ENCODE measurements around the gene CCDC102A.

The CCDC102A gene

DNA sequence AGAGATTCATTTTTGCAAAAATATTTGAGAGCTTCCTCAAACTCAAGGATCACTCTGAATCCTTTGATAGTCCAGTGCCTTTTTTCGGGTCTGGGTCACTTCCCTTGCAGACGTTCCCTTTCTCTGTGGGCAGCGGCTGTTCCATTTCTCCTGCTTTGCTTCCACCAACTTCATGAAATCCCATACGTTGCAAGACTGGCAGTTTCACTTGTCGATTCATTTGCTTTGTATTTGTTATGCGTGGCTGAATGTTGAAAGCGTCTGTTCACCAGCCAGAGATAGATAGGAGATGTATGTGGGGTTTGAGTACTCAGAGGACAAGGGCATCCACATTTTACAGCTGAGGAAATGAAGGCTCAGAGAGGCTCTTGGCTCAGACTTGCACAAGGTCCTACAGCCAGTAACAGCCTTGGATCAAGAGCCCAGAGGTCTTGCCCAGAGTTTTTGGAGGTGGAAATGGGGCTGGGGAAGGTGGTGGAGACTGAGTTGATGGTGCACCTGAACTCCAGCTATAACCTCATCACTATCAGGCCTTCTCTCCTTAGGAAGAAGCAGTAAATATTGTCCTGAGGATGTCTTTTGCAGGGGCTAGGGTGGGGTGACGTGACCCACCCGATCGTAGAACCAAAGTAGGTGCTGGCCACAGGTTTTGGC is 1.3 kb upstream of the CCDC102A start:
- no peak for DNase-seq (ENCODE audit: low read depth in 1 of 2, low spot score in 1 of 2)

GRCh38 chr16:57537194-57537505 is 779 bp upstream of the CCDC102A start:
- DNase-seq (ENCODE audit: low read depth in 1 of 2, low spot score in 1 of 2), result no peak

DNA sequence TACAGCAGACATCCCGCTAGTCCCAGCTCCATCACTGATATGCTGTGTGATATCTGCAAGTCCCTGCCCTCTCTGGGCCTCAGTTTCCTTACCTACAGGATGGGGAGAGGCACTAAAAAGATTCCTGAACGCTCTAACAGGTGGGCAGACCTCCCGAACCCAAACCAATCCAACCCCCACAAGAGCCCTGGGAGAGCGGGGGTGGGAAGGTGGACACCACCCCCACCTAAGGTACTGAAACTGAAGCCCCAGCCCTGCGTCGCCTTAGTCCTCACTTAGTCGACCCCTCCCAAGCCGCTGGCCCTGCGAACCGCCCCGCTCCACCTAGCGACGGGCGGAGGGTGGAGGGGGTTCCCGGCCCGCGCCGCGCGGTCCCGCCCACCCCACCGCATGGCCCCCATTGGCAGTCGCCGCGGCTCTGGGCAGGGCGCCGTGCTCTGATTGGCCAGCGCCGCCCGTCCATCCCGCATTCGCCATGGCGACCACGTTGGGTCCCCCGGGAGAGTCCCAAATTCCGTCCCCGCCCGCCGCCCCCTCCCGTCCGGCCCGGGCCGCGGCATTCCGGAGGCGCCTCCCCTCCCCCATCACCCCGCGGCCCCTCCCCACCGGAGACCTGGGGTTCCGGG is 578 bp downstream of the CCDC102A start:
- peak; percentile 87 to 94 for DNase-seq (ENCODE audit: low read depth in 1 of 2, low spot score in 1 of 2)

DNA sequence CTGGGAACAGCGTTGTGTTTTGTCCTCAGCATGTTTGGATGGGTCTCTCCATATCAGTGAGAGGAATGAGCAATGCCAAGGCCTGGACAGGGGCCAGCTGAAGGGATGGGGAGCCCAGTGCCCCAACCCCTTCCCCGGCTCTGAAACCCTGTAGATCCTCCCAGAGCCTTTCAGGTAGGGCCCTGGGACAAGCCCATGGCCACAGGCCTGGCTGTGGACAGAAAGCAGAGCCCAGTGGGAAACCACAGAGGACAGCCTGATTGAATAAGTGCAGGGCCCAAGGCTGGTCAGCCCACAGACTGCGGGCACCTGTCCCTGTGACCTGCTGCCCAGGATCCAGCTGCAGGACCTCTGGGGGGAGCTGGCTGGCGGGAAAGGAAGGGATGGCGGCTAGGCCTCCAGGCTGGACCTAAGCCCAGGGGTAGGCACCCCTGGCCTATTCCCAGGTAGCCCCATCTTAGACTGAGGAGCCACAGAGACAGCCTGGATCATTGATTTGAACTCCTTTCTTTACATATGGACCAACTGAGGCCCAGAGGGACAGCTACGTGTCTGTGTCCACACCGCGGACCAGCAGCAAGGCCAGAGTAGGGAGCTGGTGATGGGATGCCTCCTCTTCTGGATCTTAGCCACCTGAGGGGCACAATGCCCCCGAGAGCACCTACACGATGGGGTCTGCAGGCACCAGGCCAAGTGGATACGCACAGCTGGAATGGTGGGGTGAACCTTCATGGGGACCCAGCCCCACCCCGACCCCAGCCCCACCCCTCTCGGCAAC is 1.3 kb downstream of the CCDC102A start:
- no peak for DNase-seq (ENCODE audit: low read depth in 1 of 2, low spot score in 1 of 2)

- no peak for DNase-seq (ENCODE audit: low read depth in 1 of 2, low spot score in 1 of 2)
Observed at GRCh38 chr16:57534337-57534880, 2.0 kb downstream of the CCDC102A start.

DNA sequence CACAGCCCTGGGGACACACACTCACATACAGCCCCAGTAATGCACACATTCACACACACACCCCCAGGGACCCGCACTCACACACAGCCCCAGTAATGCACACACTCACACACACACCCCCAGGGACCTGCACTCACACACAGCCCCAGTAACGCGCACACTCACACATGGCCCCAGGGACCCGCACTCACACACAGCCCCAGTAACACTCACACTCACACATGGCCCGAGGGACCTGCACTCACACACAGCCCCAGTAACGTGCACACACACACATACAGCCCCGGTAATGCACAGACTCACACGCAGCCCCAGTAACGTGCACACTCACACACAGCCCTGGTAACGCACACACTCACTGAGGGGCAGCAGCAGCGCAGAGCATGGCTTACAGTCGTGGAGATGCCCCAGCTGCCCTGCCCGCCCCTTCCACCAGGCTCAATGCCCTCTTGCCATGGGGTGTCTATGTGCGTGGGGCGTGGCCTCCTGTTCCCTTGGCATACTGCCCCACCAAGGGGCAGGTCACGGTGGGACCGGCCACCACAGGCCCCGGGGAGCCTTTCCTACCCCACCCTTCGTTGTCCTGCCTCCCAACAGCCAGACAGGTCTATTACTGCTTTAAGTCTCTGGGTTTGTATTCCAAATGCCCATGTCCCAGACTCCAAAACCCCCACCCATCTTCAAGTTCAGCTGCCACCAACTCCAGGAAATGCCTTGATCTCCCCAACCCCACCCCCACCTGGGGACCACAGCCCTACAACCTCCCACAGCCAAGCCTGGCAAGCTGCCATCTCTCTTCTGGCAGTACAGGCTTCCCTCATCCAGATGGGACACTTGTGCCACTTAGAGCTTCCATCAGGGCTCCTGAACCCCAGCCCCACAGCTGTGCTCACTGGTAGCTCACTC is 2.7 kb downstream of the CCDC102A start:
- no peak for DNase-seq (ENCODE audit: low read depth in 1 of 2, low spot score in 1 of 2)

DNA sequence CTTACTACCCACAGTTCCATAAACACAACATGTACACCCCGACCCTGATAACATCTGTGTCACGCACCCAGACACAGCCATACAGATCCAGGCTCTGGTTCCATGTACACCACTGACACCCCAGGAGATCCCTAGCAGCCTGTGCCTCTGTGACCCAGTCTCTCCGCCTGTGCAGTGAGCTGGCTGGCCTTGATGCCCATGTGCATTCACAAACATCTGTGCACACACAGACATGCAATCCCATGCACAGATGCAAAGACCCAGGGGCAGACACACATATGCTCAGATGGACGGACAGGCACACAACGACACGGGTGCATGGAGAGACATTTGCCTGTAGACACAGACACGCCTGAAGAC is 4.1 kb downstream of the CCDC102A start:
- DNase-seq (ENCODE audit: low read depth in 1 of 2, low spot score in 1 of 2), result no peak

- DNase-seq (ENCODE audit: low read depth in 1 of 2, low spot score in 1 of 2), result no peak
Observed at GRCh38 chr16:57531635-57532265, 4.6 kb downstream of the CCDC102A start.

DNA sequence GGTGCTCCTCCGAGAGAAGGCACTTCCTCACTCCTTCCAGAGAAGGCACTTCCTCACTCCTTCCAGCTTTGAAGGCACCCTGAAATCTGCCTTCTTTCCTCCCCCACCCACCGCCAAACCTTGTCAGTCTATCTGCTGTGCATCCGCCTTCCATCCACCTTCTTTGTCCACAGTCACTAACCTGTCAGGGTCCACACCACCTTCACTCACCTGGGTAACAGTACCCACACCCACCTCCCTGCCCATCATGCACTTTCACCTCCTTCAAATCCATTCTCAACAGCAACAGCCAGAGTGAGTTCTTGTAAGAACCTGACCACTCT is 5.2 kb downstream of the CCDC102A start:
- DNase-seq (ENCODE audit: low read depth in 1 of 2, low spot score in 1 of 2), result no peak

- no peak for DNase-seq (ENCODE audit: low read depth in 1 of 2, low spot score in 1 of 2)
Observed at GRCh38 chr16:57530522-57531252, 5.7 kb downstream of the CCDC102A start.

DNA sequence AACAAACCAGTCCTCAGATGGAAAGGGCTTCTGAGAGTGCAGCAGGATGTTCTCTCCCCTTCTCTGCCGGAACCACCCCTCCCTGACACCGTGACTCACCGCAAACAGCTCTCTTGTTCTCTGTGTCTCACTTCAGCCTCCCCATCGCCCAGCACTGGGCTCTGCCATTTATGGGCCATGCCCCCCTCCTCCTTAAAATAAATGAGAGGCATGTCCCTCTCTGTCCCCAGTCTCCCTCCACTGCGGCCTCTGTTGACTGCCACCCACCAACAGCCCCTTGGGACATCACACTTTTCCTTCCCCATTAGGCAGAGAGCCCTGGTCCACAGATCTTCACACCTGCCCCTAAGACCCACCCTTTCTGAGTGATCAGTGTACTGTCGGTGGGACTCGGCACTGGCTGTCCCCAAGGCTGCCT is 6.3 kb downstream of the CCDC102A start:
- peak; percentile 47 to 56 for DNase-seq (ENCODE audit: low read depth in 1 of 2, low spot score in 1 of 2)

GRCh38 chr16:57529391-57530103 is 6.8 kb downstream of the CCDC102A start:
- no peak for DNase-seq (ENCODE audit: low read depth in 1 of 2, low spot score in 1 of 2)

DNA sequence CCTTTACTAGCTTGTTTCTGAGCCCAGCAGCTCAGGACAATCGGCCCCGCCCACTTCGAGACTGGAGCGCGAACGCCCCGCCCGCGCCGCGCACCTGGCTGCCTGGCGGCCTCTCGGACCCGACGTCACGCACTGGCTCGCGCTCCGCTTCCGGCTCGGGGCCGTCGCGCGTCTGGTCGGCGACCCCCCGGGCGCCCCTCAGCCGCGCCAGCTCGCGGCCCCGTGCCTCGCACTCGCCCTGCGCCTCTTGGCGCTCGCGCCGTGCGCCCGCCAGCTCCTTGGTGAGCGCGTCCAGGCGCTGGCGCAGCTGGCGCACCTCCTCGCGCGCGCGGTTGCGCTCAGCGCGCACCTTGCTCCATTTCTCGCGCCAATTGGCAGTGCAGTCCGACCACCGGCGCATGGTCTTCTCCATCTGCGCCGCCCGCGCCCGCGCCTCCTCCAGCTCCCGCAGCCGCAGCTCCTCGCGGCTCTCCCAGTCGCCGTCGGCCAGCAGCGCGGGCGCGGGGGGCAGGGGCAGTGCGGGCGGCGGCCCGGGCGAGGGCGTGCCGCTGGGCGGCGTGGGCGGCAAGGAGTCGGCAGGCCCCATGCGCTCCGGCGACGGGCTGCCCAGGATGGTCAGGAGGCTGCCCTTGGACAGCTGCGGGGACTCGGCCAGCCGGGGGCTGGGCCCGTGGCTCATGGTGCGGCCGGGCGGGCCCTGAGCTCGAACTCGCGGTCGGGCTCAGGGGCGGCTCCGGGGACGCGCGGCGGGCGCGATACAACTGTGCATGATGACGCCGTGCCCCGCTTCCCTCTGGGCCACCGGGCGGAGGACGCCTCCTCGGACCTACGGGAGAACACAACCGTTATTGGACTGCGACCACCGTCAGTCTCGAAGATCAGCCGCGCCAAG is 7.6 kb downstream of the CCDC102A start:
- DNase-seq (ENCODE audit: low read depth in 1 of 2, low spot score in 1 of 2), result no peak

DNA sequence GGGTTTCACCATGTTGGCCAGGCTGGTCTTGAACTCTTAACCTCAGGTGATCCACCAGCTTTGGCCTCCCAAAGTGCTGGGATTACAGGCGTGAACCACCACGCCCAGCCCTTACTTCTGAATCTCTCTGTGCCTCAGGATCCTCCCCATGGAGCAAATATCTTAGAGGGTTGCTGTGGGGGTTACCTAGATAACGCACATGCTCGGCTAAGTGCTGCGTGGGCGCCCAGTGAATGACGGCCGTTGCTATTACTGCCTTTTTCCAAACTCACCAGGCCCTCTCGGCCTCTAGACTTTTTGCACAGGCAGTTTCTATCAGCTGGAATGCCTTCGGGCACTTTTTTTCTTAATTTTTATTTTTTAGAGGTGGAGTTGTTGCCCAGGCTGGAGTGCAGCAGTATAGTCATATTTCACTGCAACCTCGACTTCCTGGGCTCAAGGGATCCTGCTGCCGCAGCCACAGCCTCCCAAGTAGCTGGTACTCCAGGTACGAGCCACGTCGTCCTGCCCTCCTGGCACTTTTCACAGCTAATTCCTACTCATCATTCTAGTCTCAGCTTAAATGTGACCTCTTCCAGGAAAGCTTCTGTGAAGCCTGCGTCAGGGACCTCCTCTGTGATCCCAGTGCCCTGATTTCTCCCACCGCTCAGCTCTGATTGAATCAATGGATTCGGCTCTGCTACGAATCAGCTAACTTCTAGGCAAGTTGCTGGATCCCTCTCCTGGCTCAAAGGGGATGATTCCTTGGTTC is 8.6 kb downstream of the CCDC102A start:
- DNase-seq (ENCODE audit: low read depth in 1 of 2, low spot score in 1 of 2), result no peak

DNA sequence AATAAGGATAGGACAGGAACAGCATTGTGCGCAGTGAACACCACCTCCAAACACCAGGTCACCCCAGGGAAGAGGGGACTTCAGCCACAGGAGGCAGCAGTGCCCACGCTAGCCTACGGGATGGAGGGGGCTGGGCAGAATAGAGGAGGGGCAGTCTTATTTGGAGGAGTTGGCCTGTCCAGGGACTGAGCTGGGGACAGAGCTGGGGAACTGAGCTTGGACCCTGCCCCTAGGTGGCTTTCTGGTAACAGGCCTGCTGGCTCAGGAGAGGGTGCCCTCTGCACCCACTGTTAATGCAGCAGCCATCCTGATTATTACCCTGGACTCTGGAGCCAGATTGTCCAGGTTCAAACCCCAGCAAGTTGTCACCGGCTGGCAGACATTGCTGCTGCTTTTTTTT is 9.3 kb downstream of the CCDC102A start:
- no peak for DNase-seq (ENCODE audit: low read depth in 1 of 2, low spot score in 1 of 2)

- DNase-seq (ENCODE audit: low read depth in 1 of 2, low spot score in 1 of 2), result no peak
Observed at GRCh38 chr16:57526498-57526897, 9.9 kb downstream of the CCDC102A start.

GRCh38 chr16:57525761-57526160 is 10.6 kb downstream of the CCDC102A start:
- DNase-seq (ENCODE audit: low read depth in 1 of 2, low spot score in 1 of 2), result no peak

GRCh38 chr16:57522960-57523359 is 13.4 kb downstream of the CCDC102A start:
- no peak for DNase-seq (ENCODE audit: low read depth in 1 of 2, low spot score in 1 of 2)
